ENCODE data around the gene HECW1.

Gene HECW1

DNA sequence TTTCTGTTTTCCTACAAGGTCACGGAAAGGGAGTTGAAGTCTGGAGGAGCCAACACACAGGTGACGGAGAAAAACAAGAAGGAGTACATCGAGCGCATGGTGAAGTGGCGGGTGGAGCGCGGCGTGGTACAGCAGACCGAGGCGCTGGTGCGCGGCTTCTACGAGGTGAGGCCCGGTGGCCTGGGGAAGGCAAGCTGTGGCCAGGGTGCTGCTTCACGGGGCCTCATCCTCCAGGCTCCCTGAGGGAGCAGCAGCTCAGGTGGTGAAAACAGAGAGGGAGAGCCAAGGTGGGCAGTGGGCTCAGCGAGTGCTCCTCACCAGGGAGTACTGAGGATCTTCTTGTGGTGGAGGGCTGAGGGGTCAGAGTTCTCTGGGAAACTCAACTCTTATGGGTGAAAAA, 438.0 kb downstream of the HECW1 start:
- no peaks in the 10 kb centered on the region; the same call in 1 of the 2 replicates for H3K9me3 ChIP-seq
- DNase-seq (ENCODE audit: low spot score in 2 of 2): no peak
- in situ Hi-C loops (cut with MboI; ENCODE audit: low sequenced_read_pairs): no loop called here
- H3K4me1 ChIP-seq: no peaks in the 10 kb centered on the region
- no peaks in the 10 kb centered on the region for H3K36me3 ChIP-seq (replicated peaks)
- peaks cover 9% of the 10 kb centered on the region for H3K27me3 ChIP-seq (ENCODE audit: low read depth)
- no peak overlapping the region for H3K4me3 ChIP-seq

DNA sequence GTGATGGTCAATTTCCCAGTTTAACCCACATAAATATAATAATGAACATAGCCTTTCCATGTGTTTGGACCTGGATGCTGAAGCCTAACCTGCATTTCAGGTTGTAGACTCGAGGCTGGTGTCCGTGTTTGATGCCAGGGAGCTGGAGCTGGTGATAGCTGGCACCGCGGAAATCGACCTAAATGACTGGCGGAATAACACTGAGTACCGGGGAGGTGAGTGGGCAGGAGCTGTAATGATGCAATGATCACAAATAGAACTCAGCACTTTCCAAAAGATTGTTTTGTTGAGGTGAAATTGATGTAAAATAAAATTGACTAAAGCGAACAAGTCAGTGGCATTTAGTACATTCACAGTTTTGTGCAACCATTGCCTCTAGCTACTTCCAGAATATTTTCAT, 439.7 kb downstream of the HECW1 start:
- no peak overlapping the region for H3K4me3 ChIP-seq
- no peaks in the 10 kb centered on the region for H3K4me1 ChIP-seq
- DNase-seq (ENCODE audit: low spot score in 2 of 2): no peak
- in situ Hi-C loops (cut with MboI; ENCODE audit: low sequenced_read_pairs): no loop called here
- H3K27me3 ChIP-seq (ENCODE audit: low read depth): peaks cover 9% of the 10 kb centered on the region
- no peaks in the 10 kb centered on the region; the same call in 1 of the 2 replicates for H3K9me3 ChIP-seq
- H3K36me3 ChIP-seq (replicated peaks): no peaks in the 10 kb centered on the region

DNA sequence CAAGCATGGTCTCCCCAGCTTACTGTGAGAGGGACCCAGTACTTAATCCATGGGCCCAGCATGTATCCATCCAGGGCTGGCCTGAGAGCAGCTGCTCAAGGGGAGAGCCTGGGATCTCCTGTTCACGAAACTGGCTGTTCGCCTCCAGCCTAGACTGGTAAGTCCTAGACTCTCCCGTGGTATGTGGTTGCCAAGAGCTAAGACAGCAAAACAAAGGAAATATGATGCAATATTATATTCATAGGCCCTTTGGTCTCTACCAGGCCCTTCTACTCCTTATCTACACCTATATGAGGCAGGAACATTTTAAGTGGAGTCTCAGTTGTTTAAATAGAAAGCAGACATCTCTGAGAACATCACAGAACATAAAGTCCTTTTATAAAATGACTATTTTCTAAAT, 441.6 kb downstream of the HECW1 start:
- in situ Hi-C loops (cut with MboI; ENCODE audit: low sequenced_read_pairs): no loop called here
- H3K4me1 ChIP-seq: no peaks in the 10 kb centered on the region
- DNase-seq (ENCODE audit: low spot score in 2 of 2): no peak
- no peaks in the 10 kb centered on the region for H3K9me3 ChIP-seq
- peaks cover 9% of the 10 kb centered on the region for H3K27me3 ChIP-seq (ENCODE audit: low read depth)
- no peak overlapping the region for H3K4me3 ChIP-seq
- no peaks in the 10 kb centered on the region for H3K36me3 ChIP-seq (replicated peaks)

DNA sequence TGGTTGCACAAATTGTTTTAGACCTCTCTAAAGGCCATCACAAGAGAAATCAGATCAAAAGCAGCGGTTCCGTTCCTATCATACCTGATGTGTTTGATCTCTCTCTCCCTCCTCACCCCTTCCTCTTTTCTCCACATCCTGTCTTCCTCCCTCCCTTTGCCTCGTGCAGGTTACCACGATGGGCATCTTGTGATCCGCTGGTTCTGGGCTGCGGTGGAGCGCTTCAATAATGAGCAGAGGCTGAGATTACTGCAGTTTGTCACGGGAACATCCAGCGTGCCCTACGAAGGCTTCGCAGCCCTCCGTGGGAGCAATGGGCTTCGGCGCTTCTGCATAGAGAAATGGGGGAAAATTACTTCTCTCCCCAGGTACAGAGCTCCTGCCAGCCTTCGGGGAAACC, 442.0 kb downstream of the HECW1 start:
- no peak overlapping the region for H3K4me3 ChIP-seq
- DNase-seq (ENCODE audit: low spot score in 2 of 2): no peak
- in situ Hi-C loops (cut with MboI; ENCODE audit: low sequenced_read_pairs): no loop called here
- H3K27me3 ChIP-seq (ENCODE audit: low read depth): peaks cover 9% of the 10 kb centered on the region
- H3K36me3 ChIP-seq (replicated peaks): no peaks in the 10 kb centered on the region
- H3K9me3 ChIP-seq: no peaks in the 10 kb centered on the region
- H3K4me1 ChIP-seq: no peaks in the 10 kb centered on the region

DNA sequence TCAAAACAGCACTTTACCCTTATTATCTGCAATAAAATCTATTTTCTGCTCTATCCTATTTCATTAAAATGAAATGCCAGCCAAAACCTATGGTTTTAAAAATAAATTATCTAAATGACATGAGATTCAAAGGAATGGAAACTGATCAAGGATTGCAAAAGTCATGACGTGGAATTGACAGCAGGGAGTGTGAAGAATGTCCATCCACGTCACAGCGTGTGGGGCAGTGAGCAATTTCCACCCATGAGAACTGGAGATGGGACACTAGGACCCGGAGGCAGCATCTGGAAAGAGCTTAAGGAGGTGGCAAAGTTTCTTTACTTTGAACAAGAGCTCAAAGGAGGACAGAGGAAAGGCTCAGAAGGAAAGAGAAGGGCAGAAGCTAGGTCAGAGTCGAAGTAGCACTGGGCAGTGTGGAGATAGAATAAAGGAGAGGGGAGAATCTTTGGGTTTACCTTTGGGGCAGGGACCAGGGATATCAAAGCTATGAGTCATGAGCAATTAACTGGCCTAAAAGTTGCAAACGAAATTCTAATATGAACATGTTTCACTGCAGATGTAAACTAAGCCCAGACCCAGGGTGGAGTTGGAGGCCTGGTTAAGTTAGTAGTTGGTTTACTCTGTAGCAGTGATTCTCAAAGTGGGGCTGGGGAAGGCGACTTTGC, 445.5 kb downstream of the HECW1 start:
- H3K27me3 ChIP-seq (ENCODE audit: low read depth): peaks cover 9% of the 10 kb centered on the region
- in situ Hi-C loops (cut with MboI; ENCODE audit: low sequenced_read_pairs): no loop called here
- no peaks in the 10 kb centered on the region for H3K4me1 ChIP-seq
- no peak for DNase-seq (ENCODE audit: low spot score in 2 of 2)
- no peaks in the 10 kb centered on the region for H3K9me3 ChIP-seq
- H3K36me3 ChIP-seq (replicated peaks): no peaks in the 10 kb centered on the region
- H3K4me3 ChIP-seq: no peak overlapping the region

DNA sequence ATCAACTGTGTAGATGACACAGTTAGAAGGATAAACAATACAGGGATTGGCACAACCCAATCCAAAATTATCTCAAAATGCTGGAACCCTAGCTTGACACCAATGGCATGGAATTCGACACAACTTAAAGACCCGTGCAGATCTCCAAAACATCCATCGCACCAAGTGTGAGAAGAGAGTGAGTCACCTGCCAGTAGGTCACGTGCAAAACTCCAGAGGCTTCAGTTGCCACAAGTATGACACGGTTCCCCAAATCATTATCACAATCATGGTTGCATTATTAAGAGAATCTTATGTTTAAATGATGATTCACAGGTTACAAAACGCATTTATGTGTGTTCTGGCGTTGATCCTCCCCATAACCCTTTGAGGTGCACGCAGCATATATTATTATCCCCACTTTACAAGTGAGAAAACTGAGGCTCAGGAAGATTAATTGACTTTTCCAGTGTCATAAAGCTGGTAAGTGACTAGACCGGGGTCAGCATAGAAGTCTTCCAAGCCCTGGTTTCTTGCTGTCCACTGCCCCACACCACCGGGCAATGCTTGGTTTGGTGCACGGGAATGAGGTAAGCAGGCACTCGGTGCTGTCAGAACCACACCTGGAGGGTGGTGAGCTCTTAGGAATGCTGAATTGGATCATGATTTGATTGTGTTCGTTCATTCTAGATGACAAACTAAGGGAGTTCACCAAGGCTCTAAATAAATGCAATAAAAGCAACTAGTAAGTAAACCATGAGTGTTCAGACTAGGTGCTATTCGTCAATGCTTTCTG, 446.9 kb downstream of the HECW1 start:
- in situ Hi-C loops (cut with MboI; ENCODE audit: low sequenced_read_pairs): no loop called here
- DNase-seq (ENCODE audit: low spot score in 2 of 2): no peak
- no peaks in the 10 kb centered on the region for H3K36me3 ChIP-seq (replicated peaks)

DNA sequence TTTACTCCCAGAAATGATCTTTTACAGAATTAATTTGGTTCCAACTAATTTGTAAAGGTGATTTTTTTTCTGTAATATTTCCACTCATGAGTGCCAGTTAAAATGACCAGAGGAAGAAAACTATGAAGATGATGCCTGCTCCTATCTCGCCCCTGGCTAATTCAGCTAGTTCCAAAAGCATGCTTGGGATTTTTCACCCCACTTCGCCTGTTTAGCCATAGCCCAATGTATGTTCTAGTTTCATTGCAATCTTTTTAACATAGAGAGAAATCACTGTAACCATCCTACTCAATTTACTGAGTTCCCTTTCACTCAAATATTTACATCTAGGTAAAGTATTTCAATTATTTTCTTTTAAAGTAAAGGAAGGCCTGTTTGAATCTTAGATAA, 447.5 kb downstream of the HECW1 start:
- DNase-seq (ENCODE audit: low spot score in 2 of 2): no peak
- Histone ChIP-seq H3K27me3 (ENCODE audit: low read depth) (peaks cover 13% of the 10 kb centered on the region), H3K4me3 (no peak overlapping the region), H3K4me1 (no peaks in the 10 kb centered on the region), H3K9me3 (no peaks in the 10 kb centered on the region), H3K36me3 (replicated peaks) (no peaks in the 10 kb centered on the region)
- in situ Hi-C loops (cut with MboI; ENCODE audit: low sequenced_read_pairs): no loop called here

More for the DNA sequence above, 446.9 kb downstream of the HECW1 start:
- Histone ChIP-seq H3K4me3 (no peak overlapping the region), H3K27me3 (ENCODE audit: low read depth) (peaks cover 9% of the 10 kb centered on the region), H3K9me3 (no peaks in the 10 kb centered on the region), H3K4me1 (no peaks in the 10 kb centered on the region)

DNA sequence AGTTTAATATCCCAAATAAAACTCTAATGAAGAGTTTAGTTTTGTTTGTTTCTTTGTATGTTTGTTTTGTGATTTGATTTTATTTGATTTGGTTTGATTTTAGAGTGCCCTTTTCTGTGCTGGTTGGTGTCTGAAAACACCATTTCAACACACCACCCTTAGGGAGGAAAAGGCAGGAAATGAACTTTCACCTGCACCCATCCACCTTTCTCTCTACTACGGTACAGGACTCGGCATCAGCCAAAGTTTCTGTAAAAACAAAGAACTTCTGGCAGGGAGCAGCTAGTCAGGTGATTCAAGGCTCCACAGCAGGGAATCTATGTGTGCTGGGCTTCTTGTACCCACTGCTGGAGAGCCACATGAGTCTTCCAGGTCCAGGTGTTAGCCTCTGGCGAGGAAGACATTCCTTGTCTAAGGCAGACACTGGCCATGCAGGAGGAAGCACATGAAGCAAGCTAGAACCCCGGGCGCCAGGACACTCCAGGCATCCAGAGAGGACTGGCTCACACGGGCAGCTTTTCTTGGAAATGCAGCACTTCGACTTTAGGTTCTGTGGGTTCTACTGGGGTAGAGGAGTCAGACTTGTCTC, 448.4 kb downstream of the HECW1 start:
- H3K4me1 ChIP-seq: no peaks in the 10 kb centered on the region
- no peak overlapping the region for H3K4me3 ChIP-seq
- no peaks in the 10 kb centered on the region for H3K9me3 ChIP-seq
- no peaks in the 10 kb centered on the region for H3K36me3 ChIP-seq (replicated peaks)
- peaks cover 10% of the 10 kb centered on the region for H3K27me3 ChIP-seq (ENCODE audit: low read depth)
- no peak for DNase-seq (ENCODE audit: low spot score in 2 of 2)
- in situ Hi-C loops (cut with MboI; ENCODE audit: low sequenced_read_pairs): no loop called here

DNA sequence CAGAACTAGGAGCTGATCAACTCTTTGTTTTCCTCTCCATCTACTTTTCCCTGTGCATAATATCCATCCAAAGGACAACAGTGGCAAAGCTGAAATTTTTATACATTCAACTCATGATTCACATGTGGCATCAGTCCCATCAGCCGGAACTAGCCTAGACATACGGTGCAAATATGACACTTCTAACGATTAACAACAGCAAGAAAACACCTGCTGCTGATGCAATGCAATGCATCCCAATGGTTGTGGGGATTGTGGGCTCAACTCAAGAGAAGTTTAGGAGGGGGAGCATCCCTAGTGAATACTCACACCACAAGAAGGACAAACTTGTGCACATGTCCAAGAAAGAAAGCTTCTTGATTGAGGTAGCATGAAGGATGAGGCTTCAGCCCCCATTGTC, 449.9 kb downstream of the HECW1 start:
- Histone ChIP-seq H3K36me3 (replicated peaks) (no peaks in the 10 kb centered on the region), H3K4me1 (no peaks in the 10 kb centered on the region), H3K27me3 (ENCODE audit: low read depth) (peaks cover 10% of the 10 kb centered on the region), H3K4me3 (no peak overlapping the region), H3K9me3 (no peaks in the 10 kb centered on the region)
- in situ Hi-C loops (cut with MboI; ENCODE audit: low sequenced_read_pairs): no loop called here
- no peak for DNase-seq (ENCODE audit: low spot score in 2 of 2)

DNA sequence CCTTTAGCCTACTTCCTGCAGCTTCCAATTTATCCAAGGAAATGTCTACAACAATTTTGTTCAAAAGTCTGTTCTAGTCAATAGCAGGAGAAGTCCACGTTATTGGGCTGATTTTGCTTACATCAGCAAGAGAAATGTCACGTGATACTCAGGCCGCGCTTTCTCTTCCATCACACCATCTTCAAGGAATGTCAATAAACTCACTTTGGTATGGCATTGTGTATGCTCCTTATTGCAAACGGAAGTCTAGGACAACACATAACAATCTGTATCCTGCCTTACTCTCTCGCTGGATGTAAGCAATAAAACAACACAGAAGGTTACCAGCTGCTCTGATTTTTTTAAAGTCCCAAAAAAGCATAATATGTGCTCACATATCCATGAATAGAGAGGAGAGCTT, 453.3 kb downstream of the HECW1 start:
- H3K36me3 ChIP-seq (replicated peaks): no peaks in the 10 kb centered on the region

DNA sequence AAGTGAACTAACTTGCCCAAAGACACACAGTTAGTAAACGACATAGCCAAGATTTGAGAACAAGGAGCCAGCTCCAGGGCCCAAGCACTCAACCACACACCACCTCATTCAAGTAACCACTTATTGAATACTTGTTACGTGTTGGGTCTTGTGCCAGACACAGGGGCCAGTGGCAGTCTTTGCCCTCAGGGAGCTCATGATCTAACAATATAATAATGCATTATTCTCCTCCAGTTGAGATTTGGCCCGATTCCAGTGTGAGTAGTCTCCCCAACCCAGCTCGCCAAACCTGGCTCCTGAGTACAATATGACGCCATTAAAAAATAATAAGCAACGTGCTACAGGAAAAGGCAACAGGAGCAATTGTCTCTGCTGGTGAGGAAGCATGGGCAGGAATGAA, 456.1 kb downstream of the HECW1 start:
- no peak for DNase-seq (ENCODE audit: low spot score in 2 of 2)

More for the DNA sequence above, 453.3 kb downstream of the HECW1 start:
- H3K4me1 ChIP-seq: no peaks in the 10 kb centered on the region
- no peak overlapping the region for H3K4me3 ChIP-seq
- in situ Hi-C loops (cut with MboI; ENCODE audit: low sequenced_read_pairs): no loop called here
- peaks cover 10% of the 10 kb centered on the region for H3K27me3 ChIP-seq (ENCODE audit: low read depth)
- DNase-seq (ENCODE audit: low spot score in 2 of 2): no peak
- H3K9me3 ChIP-seq: no peaks in the 10 kb centered on the region

DNA sequence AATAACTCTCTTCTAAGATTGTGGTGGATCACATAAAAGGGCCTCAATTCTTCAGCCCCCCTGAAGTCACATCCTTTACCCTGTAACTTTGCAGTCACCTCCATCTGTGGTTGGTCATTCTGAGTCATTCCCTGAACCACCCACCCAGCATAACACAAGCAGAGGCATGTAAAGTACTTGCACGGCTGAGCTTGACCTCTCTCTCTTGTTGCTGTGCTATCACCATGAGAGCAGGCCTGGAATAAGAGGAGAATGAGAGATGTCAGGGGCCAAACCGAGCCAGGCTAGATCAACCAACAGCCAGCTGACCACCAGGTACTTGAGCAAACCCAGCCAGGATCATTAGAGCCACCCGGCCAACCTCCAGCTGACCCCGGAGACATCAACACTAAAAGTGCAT, 457.0 kb downstream of the HECW1 start:
- Histone ChIP-seq H3K4me3 (no peak overlapping the region), H3K36me3 (replicated peaks) (no peaks in the 10 kb centered on the region), H3K9me3 (no peaks in the 10 kb centered on the region), H3K27me3 (ENCODE audit: low read depth) (peaks cover 7% of the 10 kb centered on the region), H3K4me1 (no peaks in the 10 kb centered on the region)
- in situ Hi-C loops (cut with MboI; ENCODE audit: low sequenced_read_pairs): no loop called here
- no peak for DNase-seq (ENCODE audit: low spot score in 2 of 2)

More for the DNA sequence above, 456.1 kb downstream of the HECW1 start:
- Histone ChIP-seq H3K9me3 (no peaks in the 10 kb centered on the region), H3K27me3 (ENCODE audit: low read depth) (peaks cover 10% of the 10 kb centered on the region), H3K4me1 (no peaks in the 10 kb centered on the region), H3K4me3 (no peak overlapping the region), H3K36me3 (replicated peaks) (no peaks in the 10 kb centered on the region)
- in situ Hi-C loops (cut with MboI; ENCODE audit: low sequenced_read_pairs): no loop called here

DNA sequence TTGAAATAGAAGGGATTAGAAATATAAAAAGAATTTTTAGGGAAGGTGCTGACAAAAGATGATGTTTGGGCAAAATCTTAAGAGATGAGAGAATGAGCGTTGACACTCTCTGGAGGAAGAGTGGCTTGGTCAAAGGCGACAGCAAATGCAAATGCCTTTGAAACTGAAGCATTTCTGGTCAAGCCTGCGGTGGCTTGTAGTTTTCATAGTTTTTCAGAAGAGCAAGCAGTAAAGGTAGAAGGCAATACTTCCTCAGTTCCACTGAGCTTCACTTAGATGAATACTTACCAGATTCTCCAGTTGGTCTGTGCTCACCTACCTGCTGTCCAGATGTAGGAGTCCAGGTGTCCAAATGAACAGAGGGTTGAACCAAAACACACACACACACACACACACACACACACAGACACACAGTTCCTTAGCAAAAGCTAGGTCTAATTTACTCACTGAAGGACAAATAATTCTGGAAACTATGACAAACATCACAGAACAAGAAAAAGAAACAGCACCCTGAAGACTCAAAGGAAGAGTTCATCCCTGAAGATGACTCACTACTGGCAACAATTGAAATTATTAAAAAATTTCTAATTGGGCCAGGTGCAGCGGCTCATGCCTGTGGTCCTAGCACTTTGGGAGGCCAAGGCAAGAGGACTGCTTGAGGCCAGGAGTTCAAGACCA, 458.4 kb downstream of the HECW1 start:
- in situ Hi-C loops (cut with MboI; ENCODE audit: low sequenced_read_pairs): no loop called here
- Histone ChIP-seq H3K9me3 (no peaks in the 10 kb centered on the region), H3K4me3 (no peak overlapping the region), H3K36me3 (replicated peaks) (no peaks in the 10 kb centered on the region), H3K4me1 (no peaks in the 10 kb centered on the region), H3K27me3 (ENCODE audit: low read depth) (no peaks in the 10 kb centered on the region; the same call in 1 of the 2 replicates)
- DNase-seq (ENCODE audit: low spot score in 2 of 2): no peak

Measured in HAP-1 (cell line).